ENCODE measurements around the gene TUBAL3.
"Not testable (repeated sequence)": the region's sequence is repeated elsewhere in the genome, so short reads cannot be mapped to it uniquely, and the experiment has no call there.

The TUBAL3 gene

GRCh38 chr10:5424751-5425150 is 20.1 kb upstream of the TUBAL3 start:
- in situ Hi-C loops (cut with HindIII; ENCODE audit: low sequenced_read_pairs), result no loop called here

GRCh38 chr10:5423771-5424170 is 19.1 kb upstream of the TUBAL3 start:
- in situ Hi-C loops (cut with HindIII; ENCODE audit: low sequenced_read_pairs), result no loop called here

GRCh38 chr10:5419466-5420094 is 15.0 kb upstream of the TUBAL3 start:
- in situ Hi-C loops (cut with HindIII; ENCODE audit: low sequenced_read_pairs), result no loop called here

GRCh38 chr10:5418584-5418983 is 14.0 kb upstream of the TUBAL3 start:
- in situ Hi-C loops (cut with HindIII; ENCODE audit: low sequenced_read_pairs), result no loop called here

DNA sequence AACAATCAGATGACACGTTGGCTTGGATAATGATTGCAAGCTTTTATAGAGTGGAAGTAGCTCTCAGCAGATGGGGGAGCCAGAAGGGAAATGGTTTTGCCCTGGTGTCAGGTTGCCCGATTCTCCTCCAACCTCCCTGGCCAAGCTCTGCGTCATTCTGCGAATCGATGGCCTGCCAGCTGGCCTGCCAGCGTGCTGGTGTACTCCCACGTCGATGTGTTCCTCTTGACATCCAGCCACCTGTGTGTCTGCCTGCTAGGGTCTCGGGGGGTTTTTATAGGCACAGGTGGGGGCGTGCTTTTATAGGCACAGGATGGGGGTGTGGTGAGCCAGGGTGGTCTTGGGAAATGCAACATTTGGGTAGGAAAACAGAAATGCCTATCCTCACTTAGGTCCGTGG is 12.4 kb upstream of the TUBAL3 start:
- in situ Hi-C loops (cut with HindIII; ENCODE audit: low sequenced_read_pairs), result no loop called here

DNA sequence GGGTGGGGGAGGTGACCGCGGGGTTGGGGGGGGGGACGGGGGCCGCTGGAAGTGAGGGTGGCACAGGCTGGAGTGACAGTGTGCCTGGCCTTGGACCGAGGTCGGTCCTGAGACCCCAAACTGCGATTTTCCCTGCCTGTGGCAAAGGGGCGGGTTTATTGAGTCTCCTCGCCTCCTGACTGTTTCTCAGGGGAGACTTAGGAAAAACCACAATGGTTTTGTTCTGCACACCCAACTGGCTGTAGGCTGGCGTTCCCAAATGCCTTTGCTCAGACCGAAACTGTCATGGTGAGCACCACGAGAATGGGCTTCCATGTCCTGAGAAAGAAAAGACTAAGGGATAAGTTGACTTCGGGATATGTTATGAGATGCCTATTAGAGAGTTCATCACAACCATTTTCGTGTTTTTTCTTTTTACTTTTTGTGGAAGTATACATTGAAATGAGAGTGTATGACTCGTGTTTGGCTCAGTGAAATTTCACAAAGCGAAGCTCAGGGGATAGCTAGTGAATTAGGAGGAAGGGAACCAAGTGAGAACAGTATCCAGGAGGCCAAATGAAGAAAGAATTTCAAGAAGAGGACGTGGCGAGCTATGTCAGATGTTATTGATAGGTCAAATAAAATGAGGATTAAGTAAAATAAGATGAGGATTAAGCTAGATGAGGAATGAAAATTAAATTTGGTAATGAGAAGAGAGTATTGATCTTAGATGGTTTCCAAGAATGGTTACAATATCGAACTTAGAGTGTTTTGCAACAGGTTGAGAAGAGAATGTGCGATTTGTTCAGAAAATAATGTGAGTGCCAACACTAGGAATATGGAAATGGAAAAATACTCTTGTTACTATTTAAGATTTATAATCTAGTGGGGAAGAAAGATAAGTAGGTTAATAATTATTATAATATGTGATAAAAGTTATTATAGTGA is 8.6 kb upstream of the TUBAL3 start:
- in situ Hi-C loops (cut with HindIII; ENCODE audit: low sequenced_read_pairs), result no loop called here

GRCh38 chr10:5412277-5412941 is 7.8 kb upstream of the TUBAL3 start, which contains the start of gene NET1:
NET1 (plus strand) TSS chr10:5412557; CDS start chr10:5412693, 136 bp downstream.
- in situ Hi-C loops (cut with HindIII; ENCODE audit: low sequenced_read_pairs), result no loop called here

DNA sequence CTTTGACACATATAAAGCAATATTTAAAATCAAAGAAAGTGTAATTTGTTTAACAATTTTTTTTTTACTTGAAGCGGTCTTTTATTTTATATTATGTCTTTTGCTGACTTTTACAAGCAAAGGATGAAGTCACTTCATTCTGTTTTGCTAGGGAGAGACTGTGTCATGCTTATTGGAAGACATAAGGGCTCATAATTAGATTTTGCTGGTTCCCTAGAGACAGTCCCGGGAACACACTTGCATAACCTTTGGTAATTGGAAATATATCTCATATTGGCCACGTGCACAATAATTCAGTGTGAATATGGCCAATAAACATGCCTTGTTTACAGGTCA is 7.3 kb upstream of the TUBAL3 start:
- in situ Hi-C loops (cut with HindIII; ENCODE audit: low sequenced_read_pairs), result no loop called here

- in situ Hi-C loops (cut with HindIII; ENCODE audit: low sequenced_read_pairs), result not testable (repeated sequence)
These were observed 6.2 kb upstream of the TUBAL3 start for GRCh38 chr10:5410787-5411186.

DNA sequence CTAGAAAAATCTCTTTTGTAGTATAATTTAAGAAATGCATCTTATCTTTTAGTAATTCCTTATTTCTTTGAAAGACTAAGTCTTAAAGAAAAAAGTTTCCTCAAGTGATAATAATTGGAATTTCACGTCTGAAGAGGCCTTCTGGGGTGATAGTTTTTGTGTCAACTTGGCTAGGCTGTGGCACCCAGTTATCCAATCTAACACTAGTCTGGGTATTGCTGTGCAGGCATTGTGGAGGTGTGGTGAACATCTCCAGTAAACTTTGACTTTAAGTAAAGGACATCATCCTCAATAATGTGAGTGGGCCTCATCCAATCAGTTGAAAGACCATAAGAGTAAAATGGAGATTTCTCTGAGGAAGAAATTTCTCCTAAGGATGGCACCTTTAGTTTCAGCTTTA is 2.3 kb upstream of the TUBAL3 start:
- in situ Hi-C loops (cut with HindIII; ENCODE audit: low sequenced_read_pairs), result no loop called here

- in situ Hi-C loops (cut with HindIII; ENCODE audit: low sequenced_read_pairs), result no loop called here
These were observed 1.8 kb downstream of the TUBAL3 start for GRCh38 chr10:5402798-5403197.

GRCh38 chr10:5400468-5401240 is 4.0 kb downstream of the TUBAL3 start:
- in situ Hi-C loops (cut with HindIII; ENCODE audit: low sequenced_read_pairs), result no loop called here

DNA sequence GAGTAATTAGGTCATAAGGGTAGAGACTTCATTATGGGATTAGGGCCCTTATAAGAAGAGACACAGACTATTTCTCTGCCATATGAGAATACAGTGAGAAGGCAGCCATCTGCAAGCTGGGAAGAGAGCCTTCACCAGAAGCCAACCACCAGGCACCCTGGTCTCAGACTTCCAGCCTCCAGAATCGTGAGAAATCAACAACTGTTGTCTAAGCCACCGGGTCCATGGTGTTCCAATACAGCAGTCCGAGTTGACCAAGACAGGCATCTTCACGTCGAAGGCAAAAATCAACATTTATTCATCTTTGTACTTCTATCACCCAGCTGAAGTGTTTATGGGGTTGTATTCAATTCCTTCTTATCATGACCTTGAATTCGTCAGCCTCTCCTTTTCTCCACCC is 5.3 kb downstream of the TUBAL3 start:
- in situ Hi-C loops (cut with HindIII; ENCODE audit: low sequenced_read_pairs), result no loop called here

- in situ Hi-C loops (cut with HindIII; ENCODE audit: low sequenced_read_pairs), result no loop called here
These were observed 7.9 kb downstream of the TUBAL3 start for GRCh38 chr10:5396556-5397300.

GRCh38 chr10:5395168-5395567 is 9.5 kb downstream of the TUBAL3 start:
- in situ Hi-C loops (cut with HindIII; ENCODE audit: low sequenced_read_pairs), result no loop called here

DNA sequence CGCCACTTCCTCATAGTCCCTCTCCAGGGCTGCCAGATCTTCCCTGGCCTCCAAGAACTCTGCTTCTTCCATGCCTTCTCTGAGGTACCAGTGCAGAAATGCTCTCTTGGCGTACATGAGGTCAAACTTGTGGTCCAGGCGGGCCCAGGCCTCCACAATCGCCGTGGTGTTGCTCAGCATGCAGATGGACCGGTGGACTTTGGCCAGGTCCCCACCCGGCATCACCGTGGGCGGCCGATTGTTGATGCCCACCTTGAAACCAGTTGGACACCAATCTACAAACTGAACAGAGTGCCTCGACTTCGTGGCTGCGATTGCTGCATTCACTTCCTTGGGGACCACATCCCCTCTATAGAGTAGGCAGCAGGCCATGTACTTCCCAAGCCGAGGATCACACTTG is 11.1 kb downstream of the TUBAL3 start:
- in situ Hi-C loops (cut with HindIII; ENCODE audit: low sequenced_read_pairs), result no loop called here

DNA sequence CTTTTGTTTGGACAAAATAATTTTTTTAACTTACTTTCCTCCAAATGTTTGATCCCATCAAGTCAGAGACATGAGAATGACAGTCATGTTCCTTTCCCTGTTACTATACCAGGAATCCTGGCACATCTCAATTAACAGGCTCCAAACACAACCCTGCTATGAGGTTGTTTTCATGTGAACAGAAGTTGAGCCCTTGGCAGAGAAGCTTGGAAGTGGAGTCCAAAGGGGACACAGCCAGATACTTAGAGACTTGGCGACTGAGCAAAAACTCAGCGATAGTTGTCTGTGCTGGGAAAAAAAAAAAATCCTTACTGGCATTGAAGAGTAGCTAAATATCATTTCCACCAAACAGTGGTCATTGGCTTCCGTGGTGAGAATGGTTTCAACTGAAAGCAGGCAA is 12.8 kb downstream of the TUBAL3 start:
- in situ Hi-C loops (cut with HindIII; ENCODE audit: low sequenced_read_pairs), result no loop called here

GRCh38 chr10:5390607-5391205 is 13.9 kb downstream of the TUBAL3 start:
- in situ Hi-C loops (cut with HindIII; ENCODE audit: low sequenced_read_pairs), result no loop called here

- in situ Hi-C loops (cut with HindIII; ENCODE audit: low sequenced_read_pairs), result no loop called here
These were observed 17.5 kb downstream of the TUBAL3 start for GRCh38 chr10:5387169-5387568.

- in situ Hi-C loops (cut with HindIII; ENCODE audit: low sequenced_read_pairs), result no loop called here
These were observed 19.4 kb downstream of the TUBAL3 start for GRCh38 chr10:5385224-5385623.
